ENCODE measurements around the gene CBFA2T3.

GRCh38 chr16:89004209-89004831, 27.3 kb upstream of the CBFA2T3 start:
- TF ChIP-seq, protein P1, sequence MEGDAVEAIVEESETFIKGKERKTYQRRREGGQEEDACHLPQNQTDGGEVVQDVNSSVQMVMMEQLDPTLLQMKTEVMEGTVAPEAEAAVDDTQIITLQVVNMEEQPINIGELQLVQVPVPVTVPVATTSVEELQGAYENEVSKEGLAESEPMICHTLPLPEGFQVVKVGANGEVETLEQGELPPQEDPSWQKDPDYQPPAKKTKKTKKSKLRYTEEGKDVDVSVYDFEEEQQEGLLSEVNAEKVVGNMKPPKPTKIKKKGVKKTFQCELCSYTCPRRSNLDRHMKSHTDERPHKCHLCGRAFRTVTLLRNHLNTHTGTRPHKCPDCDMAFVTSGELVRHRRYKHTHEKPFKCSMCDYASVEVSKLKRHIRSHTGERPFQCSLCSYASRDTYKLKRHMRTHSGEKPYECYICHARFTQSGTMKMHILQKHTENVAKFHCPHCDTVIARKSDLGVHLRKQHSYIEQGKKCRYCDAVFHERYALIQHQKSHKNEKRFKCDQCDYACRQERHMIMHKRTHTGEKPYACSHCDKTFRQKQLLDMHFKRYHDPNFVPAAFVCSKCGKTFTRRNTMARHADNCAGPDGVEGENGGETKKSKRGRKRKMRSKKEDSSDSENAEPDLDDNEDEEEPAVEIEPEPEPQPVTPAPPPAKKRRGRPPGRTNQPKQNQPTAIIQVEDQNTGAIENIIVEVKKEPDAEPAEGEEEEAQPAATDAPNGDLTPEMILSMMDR (IDR thresholded peaks at IDR 0.05) = no peak
- TF ChIP-seq EP300 (IDR thresholded peaks at IDR 0.05) = no peak
- no peak for TF ChIP-seq POLR2AphosphoS5 (IDR thresholded peaks at IDR 0.05)

Data from gastroesophageal sphincter (tissue), 3 donors.